HG02642 (cell line): ENCODE measurements around the gene COL23A1.

Experiments
- ATAC-seq: cut with Tn5 transposase; IDR thresholded peaks from one replicate; pipeline ENCODE4 v1.9.1; 2021; ENCODE audit warnings: mild to moderate bottlenecking; ENCODE audit not compliant: unreplicated experiment, poor library complexity

Gene COL23A1

GRCh38 chr5:178560911-178561310 lies 29.3 kb downstream of the COL23A1 start:
- no peak for ATAC-seq

DNA sequence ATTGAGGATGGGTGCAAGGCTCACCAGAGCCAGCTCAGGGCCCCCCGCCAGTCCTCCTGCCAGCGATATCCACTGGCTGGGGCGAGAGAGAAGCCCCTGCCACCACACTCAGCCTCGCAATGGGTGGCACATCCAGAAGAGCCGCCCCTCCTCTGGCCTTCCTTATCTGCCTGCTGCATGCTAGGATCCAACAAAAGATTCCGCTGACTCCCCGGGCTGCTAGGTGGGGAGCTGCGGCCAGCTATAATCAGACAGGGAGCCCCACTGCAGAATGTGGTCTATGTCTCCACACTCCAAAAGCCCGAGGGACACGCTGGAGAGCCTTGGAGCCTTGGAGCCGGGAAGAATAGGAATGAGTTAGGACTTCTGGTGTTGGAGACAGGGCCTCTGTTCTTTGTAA lies 32.8 kb downstream of the COL23A1 start:
- no peak for ATAC-seq

DNA sequence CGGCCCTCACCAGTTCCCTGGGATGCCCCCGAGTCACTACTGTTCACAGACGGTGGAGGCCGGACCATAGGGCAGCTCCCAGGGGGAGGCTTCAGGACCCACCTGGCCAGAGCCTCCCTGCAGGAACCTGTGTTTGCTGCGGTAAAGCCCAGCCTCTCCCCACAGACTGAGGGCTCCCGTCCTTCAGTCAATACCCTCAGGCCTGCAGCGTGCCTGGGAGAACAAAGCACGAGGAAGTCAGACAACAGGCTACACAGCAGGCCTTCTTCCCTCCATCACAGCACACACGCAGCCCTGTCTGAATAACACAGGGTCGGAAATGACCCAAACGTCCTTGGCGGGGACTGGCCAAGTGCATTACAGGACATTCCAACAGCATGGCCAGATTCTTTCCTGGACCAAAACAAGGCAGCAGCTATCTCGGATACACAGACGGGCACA lies 34.4 kb downstream of the COL23A1 start:
- no peak for ATAC-seq

- ATAC-seq = no peak
These were observed 35.2 kb downstream of the COL23A1 start for GRCh38 chr5:178555005-178555404.

GRCh38 chr5:178554311-178554710 lies 35.9 kb downstream of the COL23A1 start:
- ATAC-seq = no peak

- no peak for ATAC-seq
These were observed 36.7 kb downstream of the COL23A1 start for GRCh38 chr5:178553517-178553916.

- no peak for ATAC-seq
These were observed 38.7 kb downstream of the COL23A1 start for GRCh38 chr5:178551468-178551867.

GRCh38 chr5:178551059-178551458 lies 39.1 kb downstream of the COL23A1 start:
- no peak for ATAC-seq

DNA sequence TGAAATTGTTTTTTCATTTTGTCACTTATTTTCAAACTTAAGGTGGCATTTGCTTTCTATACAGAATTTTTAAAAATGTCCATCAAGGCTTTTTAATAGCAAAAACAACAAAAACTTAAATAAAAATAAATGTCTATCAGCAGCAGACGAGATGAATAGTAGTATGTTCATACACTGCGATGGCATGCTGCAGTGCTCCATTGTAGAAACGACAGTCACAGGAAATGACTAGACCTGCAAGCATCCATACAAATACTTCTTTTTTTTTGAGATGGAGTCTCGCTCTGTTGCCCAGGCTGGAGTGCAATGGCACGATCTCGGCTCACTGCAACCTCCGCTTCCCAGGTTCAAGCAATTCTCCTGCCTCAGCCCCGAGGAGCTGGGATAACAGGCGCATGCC lies 41.4 kb downstream of the COL23A1 start:
- no peak for ATAC-seq

DNA sequence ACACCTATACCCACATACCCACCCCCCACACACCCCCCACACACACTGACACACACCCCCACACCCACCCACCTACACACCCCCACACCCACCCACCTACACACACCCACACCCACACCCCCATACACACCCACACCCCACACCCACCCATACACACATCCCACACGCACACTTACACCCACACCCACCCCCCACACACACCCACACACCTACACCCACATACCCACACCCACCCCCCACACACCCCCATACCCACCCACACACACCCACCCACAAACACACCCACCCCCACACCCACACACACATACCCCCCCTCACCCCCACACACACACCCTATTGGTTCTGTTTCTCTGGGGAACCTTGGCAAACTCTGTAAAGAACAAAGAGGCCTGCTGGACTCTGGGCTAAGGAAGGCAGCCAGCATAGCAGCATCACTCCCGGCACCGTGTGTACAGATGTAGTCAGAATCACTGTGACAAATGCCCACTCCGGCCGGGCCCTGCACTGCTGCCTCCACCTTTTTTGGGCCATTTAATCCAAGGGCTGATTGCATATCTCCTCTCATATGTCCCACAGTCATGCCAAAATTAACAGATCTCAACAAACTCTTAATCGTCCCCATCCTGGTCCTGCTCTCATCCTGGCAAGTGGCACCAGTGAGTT lies 42.3 kb downstream of the COL23A1 start:
- ATAC-seq = no peak

DNA sequence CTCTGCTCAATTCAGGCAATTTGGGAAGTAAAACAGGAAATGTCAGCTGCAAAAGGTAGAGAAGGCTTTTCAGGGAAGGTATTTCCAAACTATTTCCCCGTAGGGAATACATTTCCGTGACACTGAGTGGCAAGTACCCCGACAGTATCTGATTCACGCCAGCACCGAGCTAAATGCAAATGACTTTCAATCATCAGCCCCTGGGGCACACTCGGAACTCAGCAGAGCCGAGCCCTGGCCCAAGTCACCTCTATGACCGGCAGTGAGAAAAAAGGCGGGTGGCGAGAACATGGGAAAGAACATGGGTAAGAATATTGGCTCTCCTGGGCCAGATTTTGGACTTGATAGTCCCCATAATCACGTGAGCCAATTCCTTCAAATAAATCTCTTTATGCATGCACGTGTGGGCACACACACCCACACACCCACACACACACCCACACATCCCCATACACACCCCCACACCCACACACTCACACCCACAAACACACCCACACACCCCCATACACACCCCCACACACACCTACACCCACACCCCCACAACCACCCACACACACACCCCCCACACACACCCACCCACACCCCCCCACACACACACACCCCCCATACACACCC lies 43.0 kb downstream of the COL23A1 start:
- ATAC-seq = no peak

- ATAC-seq = no peak
These were observed 43.5 kb downstream of the COL23A1 start for GRCh38 chr5:178546675-178547033.

DNA sequence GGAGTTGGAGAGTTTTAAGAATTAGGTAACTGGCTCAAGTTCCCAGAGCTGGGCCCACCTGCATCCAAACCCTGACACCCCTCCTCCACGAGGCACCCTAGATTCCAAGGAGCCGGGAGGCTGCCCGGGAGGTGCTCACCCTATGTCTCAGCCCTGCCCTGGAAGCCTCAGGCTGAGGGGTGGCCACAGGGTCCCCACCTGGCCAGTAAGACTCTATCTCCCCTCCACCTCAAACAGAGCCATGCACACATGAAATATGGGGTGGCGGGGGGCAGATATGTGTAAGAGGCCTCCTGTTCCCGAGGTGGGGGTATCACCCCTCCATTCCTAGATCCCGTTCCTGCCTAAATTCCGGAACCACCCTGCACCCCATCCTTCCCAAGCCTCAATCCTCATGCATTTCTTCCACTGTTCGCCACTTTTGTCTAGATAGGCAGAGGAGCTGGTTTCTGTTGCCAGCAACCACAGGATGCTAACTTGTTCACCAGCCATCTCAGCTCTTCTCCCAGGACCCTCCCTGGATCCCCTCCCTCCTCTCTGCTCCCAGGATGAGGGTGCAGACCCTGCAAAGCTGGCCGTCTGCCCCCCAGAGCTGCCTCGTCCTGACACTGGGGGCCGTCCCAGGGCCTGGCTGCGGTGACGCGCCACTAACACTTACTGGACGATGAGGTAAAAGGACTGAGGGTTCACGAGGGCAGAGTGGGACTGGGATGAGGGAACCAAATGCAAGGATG lies 44.1 kb downstream of the COL23A1 start:
- no peak for ATAC-seq

DNA sequence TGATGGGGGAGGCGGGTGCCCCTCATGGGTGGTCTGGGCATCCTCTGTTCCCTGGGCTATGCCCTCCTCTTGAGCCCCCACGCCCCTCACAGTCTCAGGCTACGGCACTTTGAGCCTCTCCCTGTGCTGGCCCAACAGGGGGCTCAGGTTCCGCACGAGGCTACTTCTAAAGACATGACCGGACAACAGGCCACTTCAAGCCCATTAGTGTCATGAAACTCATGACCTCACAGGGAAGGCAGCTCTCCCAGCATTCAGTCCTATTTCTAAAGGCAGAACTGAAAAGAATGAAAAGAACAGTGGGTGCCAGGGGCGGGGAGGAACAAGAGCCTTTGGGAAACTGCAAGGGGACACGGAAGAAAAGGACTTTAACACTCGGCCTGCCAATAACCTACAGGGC lies 45.0 kb downstream of the COL23A1 start:
- ATAC-seq = no peak

DNA sequence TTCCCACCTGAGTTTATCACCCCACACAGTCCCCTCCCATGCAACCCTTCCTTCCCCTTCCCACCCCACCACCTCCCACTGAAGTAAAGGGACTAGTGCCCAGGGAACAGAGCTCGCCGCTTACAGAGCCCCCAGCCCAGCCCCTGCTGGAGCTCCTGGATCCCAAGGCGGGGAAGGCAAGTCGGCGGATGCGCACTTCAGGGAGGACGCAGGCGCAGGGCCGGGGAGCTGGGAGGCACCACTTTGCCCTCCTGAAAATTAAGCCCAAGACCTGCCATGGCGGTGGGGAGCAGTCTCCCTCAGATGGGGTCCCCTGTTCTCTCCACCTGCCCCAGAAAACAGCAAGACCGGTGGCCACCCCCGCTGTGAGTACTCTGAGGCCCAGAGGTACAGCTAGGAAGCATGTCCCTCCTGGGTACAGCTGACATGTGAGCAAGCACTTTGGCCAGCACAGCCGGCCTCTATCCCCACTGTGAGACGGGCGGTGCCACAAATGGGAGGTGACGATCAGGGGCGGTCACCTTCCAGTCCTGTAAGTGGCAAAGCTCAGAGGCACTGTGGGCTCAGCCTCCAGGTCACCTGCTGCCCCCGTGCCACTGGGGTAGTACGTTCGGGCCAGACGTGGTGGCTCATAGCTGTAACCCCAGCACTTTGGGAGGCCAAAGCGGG lies 45.9 kb downstream of the COL23A1 start:
- no peak for ATAC-seq

DNA sequence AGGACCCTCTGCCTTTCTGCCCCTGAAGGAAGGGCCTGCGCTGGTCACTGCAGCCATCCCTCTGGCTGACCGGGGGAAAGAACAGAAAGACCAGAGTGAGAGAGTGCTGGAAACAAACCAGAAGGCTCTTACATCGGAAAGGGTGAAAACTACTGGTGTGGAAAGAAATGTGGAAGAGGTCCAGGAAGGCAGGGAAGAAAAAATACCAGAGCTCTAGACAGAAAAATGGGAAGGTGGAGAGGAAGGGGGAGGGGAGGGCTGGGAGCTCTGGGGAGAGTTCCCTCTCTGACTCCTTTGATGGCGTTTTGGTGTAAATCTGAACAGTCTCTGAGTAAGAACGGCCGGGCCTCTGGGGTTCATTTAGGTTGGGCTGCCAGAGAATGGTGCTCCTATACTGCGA lies 47.7 kb downstream of the COL23A1 start:
- ATAC-seq = no peak

DNA sequence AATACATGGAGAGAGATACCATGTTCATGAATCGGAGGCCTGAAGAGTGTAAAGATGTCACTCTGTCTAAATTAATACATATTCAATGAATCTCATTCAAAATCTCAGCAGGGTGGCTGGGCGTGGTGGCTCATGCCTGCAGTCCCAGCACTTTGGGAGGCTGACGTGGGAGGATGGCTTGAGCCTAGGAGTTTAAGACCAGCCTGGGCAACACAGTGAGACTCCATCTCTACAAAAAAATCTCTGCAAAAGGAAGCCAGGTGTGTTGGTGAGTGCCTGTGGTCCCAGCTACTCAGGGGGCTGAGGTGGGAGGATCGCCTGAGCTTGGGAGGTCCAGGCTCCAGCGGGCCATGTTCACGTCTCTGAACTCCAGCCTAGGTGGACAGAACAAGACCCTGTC lies 49.7 kb downstream of the COL23A1 start:
- no peak for ATAC-seq

DNA sequence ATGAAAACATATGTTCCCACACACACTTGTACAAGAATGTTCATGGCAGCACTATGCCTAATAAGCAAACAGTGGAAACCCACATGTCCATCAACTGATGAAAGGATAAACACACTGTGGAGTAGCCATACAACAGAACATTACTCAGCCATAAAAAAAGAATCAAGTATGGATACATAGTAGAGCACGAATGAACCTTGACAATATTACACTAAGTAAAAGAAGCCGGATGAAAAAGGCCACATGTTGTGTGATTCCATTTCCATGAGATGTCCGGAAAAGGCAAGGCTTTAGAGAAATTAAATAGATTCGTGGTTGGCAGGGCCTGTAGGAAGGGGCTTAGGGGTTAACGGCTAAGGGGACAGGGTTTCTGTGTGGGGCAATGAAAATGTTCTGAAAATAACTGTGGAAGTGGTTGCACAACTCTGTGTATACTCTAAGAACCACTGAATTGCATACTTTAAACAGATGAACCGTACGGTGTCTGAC lies 51.4 kb downstream of the COL23A1 start:
- no peak for ATAC-seq

- ATAC-seq = no peak
These were observed 52.5 kb downstream of the COL23A1 start for GRCh38 chr5:178537467-178538371.
